T follicular helper cell (primary cell): ENCODE results near the gene MGP.

Experiments used
- DNase-seq: peaks from one replicate; pipeline ENCODE4 v3.0.0-alpha.2; 2020; ENCODE audit warnings: low read depth

Gene MGP

GRCh38 chr12:14903386-14904098, 17.9 kb upstream of the MGP start:
- no peak for DNase-seq

GRCh38 chr12:14902465-14902864, 16.8 kb upstream of the MGP start:
- no peak for DNase-seq

GRCh38 chr12:14901228-14901562, 15.5 kb upstream of the MGP start:
- no peak for DNase-seq

- DNase-seq: no peak
These were observed 15.0 kb upstream of the MGP start for GRCh38 chr12:14900521-14901227.

GRCh38 chr12:14896521-14897169, 11.0 kb upstream of the MGP start:
- DNase-seq: no peak

- DNase-seq: no peak
These were observed 8.0 kb upstream of the MGP start for GRCh38 chr12:14893506-14894250.

GRCh38 chr12:14892726-14893505, 7.3 kb upstream of the MGP start:
- DNase-seq: no peak

- no peak for DNase-seq
These were observed 5.0 kb upstream of the MGP start for GRCh38 chr12:14890701-14891100.

- DNase-seq: no peak
These were observed 617 bp upstream of the MGP start for GRCh38 chr12:14886271-14886670.

GRCh38 chr12:14884458-14884878, 1.2 kb downstream of the MGP start:
- peak; percentile 77 for DNase-seq

- DNase-seq: no peak
These were observed 2.0 kb downstream of the MGP start for GRCh38 chr12:14883686-14884085.

GRCh38 chr12:14880890-14881453, 4.7 kb downstream of the MGP start:
- DNase-seq: no peak

GRCh38 chr12:14879222-14879933, 6.3 kb downstream of the MGP start:
- no peak for DNase-seq

GRCh38 chr12:14878488-14878887, 7.2 kb downstream of the MGP start:
- DNase-seq: no peak

GRCh38 chr12:14876833-14877232, 8.8 kb downstream of the MGP start:
- DNase-seq: no peak

- DNase-seq: no peak
These were observed 10.8 kb downstream of the MGP start for GRCh38 chr12:14874882-14875281.

GRCh38 chr12:14873440-14874185, 12.0 kb downstream of the MGP start:
- DNase-seq: no peak

- DNase-seq: no peak
These were observed 13.8 kb downstream of the MGP start for GRCh38 chr12:14871886-14872285.

- no peak for DNase-seq
These were observed 14.4 kb downstream of the MGP start for GRCh38 chr12:14871247-14871646.

- DNase-seq: no peak
These were observed 16.6 kb downstream of the MGP start for GRCh38 chr12:14868916-14869506.
